DOHH2 (cell line): Measurements from ENCODE around the gene CDC5L.

ENCODE experiments used
- H3F3A ChIP-seq: fragments of 200-600 bp; sonication (generic), shearing (Covaris generic); 2 replicates; pipeline ENCODE4 v1.6.0; 2016; ENCODE audit warnings: antibody characterized with exemption, mild to moderate bottlenecking; ENCODE audit not compliant: control insufficient read depth, insufficient read depth
- H3K27ac ChIP-seq: fragments of 200-600 bp; sonication (generic); 2 replicates; pipeline ENCODE4 v1.5.1; 2014; ENCODE audit warnings: low read depth, mild to moderate bottlenecking, low read length, moderate library complexity
- H3K27me3 ChIP-seq: fragments of 200-600 bp; sonication (generic); 2 replicates; pipeline ENCODE4 v1.6.1; 2014; ENCODE audit warnings: mild to moderate bottlenecking, low read length, mixed read lengths; ENCODE audit not compliant: control insufficient read depth
- H3K36me3 ChIP-seq: fragments of 200-600 bp; sonication (generic); 2 replicates; pipeline ENCODE4 v1.6.1; 2014; ENCODE audit warnings: mild to moderate bottlenecking, low read length, moderate library complexity, mixed read lengths; ENCODE audit not compliant: control insufficient read depth
- H3K4me1 ChIP-seq: fragments of 200-600 bp; sonication (generic); 2 replicates; pipeline ENCODE4 v1.6.1; 2014; ENCODE audit warnings: mild to moderate bottlenecking, low read length, mixed read lengths; ENCODE audit not compliant: control insufficient read depth
- H3K4me2 ChIP-seq: fragments of 200-600 bp; sonication (generic); 2 replicates; pipeline ENCODE4 v1.6.0; 2014; ENCODE audit warnings: mild to moderate bottlenecking, low read length, moderate library complexity
- H3K4me3 ChIP-seq: fragments of 200-600 bp; sonication (generic); 2 replicates; pipeline ENCODE4 v1.5.1; 2014; ENCODE audit warnings: mild to moderate bottlenecking, low read length, mixed read lengths
- H3K79me2 ChIP-seq: fragments of 200-600 bp; sonication (generic); 2 replicates; pipeline ENCODE4 v1.6.1; 2014; ENCODE audit warnings: mild to moderate bottlenecking, low read length, mixed read lengths; ENCODE audit not compliant: control insufficient read depth
- H3K9me2 ChIP-seq: fragments of 200-600 bp; sonication (generic); replicated peaks from 2 replicates; pipeline ENCODE4 v1.6.1; 2014; ENCODE audit warnings: mild to moderate bottlenecking, low read length, mixed read lengths; ENCODE audit not compliant: control insufficient read depth
- H3K9me3 ChIP-seq: fragments of 200-600 bp; sonication (generic); 2 replicates; pipeline ENCODE4 v1.6.1; 2014; ENCODE audit warnings: antibody characterized with exemption, low read length, mixed read lengths; ENCODE audit not compliant: control insufficient read depth, insufficient read depth
- H4K20me1 ChIP-seq: fragments of 200-600 bp; sonication (generic); 2 replicates; pipeline ENCODE4 v1.6.0; 2014; ENCODE audit warnings: low read depth, mild to moderate bottlenecking, antibody characterized with exemption, low read length, moderate library complexity; ENCODE audit not compliant: control insufficient read depth, insufficient read depth
- EZH2phosphoT487 ChIP-seq: fragments of 200-600 bp; sonication (generic); IDR thresholded peaks from 2 replicates; pipeline ENCODE4 v1.6.1; 2017; ENCODE audit warnings: borderline replicate concordance, mild to moderate bottlenecking, antibody characterized with exemption, low read length, moderate library complexity, mixed read lengths
- TF ChIP-seq, protein P1 (sequence below): fragments of 200-600 bp; sonication (generic); IDR thresholded peaks from one replicate; pipeline ENCODE4 v1.5.1; 2014; ENCODE audit warnings: antibody characterized with exemption, mild to moderate bottlenecking, low read depth, low read length; ENCODE audit not compliant: poor library complexity, severe bottlenecking

CDC5L gene

GRCh38 chr6:44478158-44478557, 90.7 kb downstream of the CDC5L start:
- H3K9me2 ChIP-seq, result no peaks in the 10 kb centered on the region
- H3F3A ChIP-seq, result no peaks in the 10 kb centered on the region
- no peaks in the 10 kb centered on the region for H3K79me2 ChIP-seq
- peaks cover 9% of the 10 kb centered on the region; the same call in 1 of the 2 replicates for H3K27me3 ChIP-seq
- no peaks in the 10 kb centered on the region for H3K36me3 ChIP-seq
- no peaks in the 10 kb centered on the region for H3K9me3 ChIP-seq
- H3K4me2 ChIP-seq, result no peak overlapping the region
- no peak overlapping the region for H3K4me3 ChIP-seq
- no peaks in the 10 kb centered on the region for H4K20me1 ChIP-seq
- no peaks in the 10 kb centered on the region for H3K4me1 ChIP-seq
- TF ChIP-seq EZH2phosphoT487, result no peak
- TF ChIP-seq, protein P1, sequence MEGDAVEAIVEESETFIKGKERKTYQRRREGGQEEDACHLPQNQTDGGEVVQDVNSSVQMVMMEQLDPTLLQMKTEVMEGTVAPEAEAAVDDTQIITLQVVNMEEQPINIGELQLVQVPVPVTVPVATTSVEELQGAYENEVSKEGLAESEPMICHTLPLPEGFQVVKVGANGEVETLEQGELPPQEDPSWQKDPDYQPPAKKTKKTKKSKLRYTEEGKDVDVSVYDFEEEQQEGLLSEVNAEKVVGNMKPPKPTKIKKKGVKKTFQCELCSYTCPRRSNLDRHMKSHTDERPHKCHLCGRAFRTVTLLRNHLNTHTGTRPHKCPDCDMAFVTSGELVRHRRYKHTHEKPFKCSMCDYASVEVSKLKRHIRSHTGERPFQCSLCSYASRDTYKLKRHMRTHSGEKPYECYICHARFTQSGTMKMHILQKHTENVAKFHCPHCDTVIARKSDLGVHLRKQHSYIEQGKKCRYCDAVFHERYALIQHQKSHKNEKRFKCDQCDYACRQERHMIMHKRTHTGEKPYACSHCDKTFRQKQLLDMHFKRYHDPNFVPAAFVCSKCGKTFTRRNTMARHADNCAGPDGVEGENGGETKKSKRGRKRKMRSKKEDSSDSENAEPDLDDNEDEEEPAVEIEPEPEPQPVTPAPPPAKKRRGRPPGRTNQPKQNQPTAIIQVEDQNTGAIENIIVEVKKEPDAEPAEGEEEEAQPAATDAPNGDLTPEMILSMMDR, result no peak
- no peak overlapping the region for H3K27ac ChIP-seq

DNA sequence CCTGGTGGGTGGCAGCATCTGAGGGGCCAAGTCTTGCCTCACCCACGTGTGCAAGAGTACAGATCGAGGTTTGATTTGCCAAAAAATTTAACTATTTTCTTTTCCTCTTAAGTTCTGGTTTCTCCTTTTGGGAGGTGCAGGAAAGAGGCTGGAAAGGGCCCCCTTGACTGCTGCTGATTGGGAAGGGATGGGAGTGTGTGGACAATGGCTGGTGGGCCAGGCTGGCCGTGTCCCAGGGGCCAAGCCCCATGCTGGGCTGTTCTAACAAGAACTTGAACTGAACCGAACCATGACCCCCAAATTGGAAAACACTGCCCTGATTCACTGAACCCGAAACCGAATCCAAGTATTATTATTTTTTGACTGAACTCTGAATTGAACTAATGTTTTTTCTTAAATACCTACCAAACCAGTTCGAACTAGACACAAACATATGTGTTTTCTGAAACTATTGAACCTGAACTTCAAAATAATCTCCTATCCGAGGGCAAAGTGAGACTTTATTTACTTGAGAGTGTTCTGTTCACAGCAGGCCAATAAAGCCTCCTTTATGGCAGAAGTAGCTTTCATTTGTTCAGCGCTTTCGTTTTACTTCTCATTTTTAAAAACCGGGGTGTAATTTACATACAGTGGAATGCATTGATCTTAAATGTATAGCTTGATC, 91.2 kb downstream of the CDC5L start:
- no peak overlapping the region for H3K4me2 ChIP-seq
- no peaks in the 10 kb centered on the region for H3K79me2 ChIP-seq
- H3K27me3 ChIP-seq, result peaks cover 9% of the 10 kb centered on the region; the same call in 1 of the 2 replicates
- H3K36me3 ChIP-seq, result no peaks in the 10 kb centered on the region
- H3F3A ChIP-seq, result no peaks in the 10 kb centered on the region
- H3K9me3 ChIP-seq, result no peaks in the 10 kb centered on the region
- no peaks in the 10 kb centered on the region for H3K9me2 ChIP-seq
- no peak overlapping the region for H3K4me3 ChIP-seq
- H4K20me1 ChIP-seq, result no peaks in the 10 kb centered on the region
- H3K4me1 ChIP-seq, result no peaks in the 10 kb centered on the region
- TF ChIP-seq, protein P1, result no peak
- no peak for TF ChIP-seq EZH2phosphoT487
- H3K27ac ChIP-seq, result no peak overlapping the region

DNA sequence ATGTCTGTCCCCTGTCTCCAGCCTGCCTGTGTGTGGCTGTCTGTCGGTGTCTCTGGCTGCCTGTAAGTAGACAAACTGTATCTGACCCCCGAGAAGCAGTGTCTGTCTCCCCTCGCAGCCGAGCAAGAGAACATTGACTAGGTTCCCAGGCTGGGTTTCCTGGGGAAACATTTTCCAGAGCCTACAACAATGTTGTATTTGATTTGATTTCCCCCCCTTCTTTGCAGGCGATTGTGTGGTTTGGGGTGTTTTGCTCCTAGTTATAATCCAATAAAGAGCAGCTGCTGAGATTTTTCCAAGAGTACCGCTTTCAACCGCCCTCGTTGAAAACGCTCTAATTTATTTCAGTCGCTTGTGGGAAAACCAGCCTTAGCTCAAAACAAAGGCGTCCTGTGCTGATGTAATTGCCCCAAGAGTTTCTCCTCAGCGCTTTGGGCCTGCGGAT, 92.6 kb downstream of the CDC5L start:
- H3K36me3 ChIP-seq, result no peaks in the 10 kb centered on the region

More for the DNA sequence above, 92.6 kb downstream of the CDC5L start:
- H3K4me1 ChIP-seq, result no peaks in the 10 kb centered on the region
- H4K20me1 ChIP-seq, result no peaks in the 10 kb centered on the region
- no peak overlapping the region for H3K4me3 ChIP-seq
- no peaks in the 10 kb centered on the region for H3F3A ChIP-seq
- H3K9me2 ChIP-seq, result no peaks in the 10 kb centered on the region
- H3K79me2 ChIP-seq, result no peaks in the 10 kb centered on the region
- H3K9me3 ChIP-seq, result no peaks in the 10 kb centered on the region
- no peak overlapping the region for H3K27ac ChIP-seq
- TF ChIP-seq, protein P1, result no peak
- TF ChIP-seq EZH2phosphoT487, result no peak
- H3K4me2 ChIP-seq, result no peak overlapping the region
- H3K27me3 ChIP-seq, result peaks cover 4% of the 10 kb centered on the region; the same call in 1 of the 2 replicates
